ENCODE measurements around the gene RAP1GAP.

The RAP1GAP gene

DNA sequence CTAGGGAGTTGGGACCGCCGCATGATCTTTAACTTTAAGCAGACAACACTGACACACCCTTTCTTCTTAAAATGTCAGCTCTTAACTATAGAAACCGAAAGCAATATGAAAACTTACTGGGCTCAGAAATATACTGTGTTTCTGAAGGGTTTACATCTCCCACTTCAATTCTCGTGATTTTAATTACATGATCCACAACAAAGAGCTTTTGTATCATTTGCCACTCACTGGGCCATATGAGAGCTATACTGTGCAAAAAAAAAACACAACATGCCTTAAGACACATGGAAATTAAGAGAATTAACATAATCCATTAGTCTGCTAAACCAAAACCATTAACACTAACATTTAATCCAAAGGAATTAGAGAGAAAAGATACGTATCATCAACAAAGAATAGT is 35.0 kb upstream of the RAP1GAP start:
- no peak for DNase-seq (ENCODE audit: low spot score)
- TF ChIP-seq, protein P1, sequence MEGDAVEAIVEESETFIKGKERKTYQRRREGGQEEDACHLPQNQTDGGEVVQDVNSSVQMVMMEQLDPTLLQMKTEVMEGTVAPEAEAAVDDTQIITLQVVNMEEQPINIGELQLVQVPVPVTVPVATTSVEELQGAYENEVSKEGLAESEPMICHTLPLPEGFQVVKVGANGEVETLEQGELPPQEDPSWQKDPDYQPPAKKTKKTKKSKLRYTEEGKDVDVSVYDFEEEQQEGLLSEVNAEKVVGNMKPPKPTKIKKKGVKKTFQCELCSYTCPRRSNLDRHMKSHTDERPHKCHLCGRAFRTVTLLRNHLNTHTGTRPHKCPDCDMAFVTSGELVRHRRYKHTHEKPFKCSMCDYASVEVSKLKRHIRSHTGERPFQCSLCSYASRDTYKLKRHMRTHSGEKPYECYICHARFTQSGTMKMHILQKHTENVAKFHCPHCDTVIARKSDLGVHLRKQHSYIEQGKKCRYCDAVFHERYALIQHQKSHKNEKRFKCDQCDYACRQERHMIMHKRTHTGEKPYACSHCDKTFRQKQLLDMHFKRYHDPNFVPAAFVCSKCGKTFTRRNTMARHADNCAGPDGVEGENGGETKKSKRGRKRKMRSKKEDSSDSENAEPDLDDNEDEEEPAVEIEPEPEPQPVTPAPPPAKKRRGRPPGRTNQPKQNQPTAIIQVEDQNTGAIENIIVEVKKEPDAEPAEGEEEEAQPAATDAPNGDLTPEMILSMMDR (IDR thresholded peaks at IDR 0.05; ENCODE audit: borderline replicate concordance, control extremely low read depth, extremely low read depth, insufficient read depth, missing control alignments), result no peak
- in situ Hi-C loops (cut with MboI; ENCODE audit: low sequenced_read_pairs, unreplicated experiment), result no loop called here

DNA sequence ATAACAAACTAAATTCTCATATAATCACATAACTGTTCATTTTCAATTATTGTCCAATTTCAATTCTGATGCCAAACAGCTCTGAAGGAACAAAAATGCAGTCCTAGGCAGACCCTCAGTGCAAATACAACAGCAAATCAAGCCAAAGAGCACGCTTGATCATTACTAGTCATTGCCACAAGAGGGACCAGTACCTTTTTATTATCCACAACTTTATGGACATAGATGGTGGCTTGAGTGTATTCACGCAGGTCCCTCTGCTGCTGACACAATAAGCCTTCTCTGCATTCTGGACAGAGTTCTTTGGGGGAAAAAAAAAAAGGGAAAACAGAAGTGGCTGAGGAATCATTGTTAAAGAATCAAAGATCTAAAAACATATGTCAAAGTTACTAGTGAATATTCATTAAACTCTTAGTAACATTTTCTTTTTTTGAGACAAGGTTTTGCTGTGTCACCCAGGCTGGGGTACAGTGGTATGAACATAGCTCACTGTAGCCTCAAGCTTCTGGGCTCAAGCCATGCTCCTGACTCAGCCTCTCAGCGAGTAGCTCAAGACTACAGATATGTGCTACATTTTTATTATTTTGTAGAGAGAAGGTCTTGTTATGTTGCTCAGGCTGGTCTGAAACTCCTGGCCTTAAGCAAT is 34.3 kb upstream of the RAP1GAP start:
- no peak for DNase-seq (ENCODE audit: low spot score)
- TF ChIP-seq, protein P1 (IDR thresholded peaks at IDR 0.05; ENCODE audit: borderline replicate concordance, control extremely low read depth, extremely low read depth, insufficient read depth, missing control alignments), result no peak
- in situ Hi-C loops (cut with MboI; ENCODE audit: low sequenced_read_pairs, unreplicated experiment), result no loop called here

DNA sequence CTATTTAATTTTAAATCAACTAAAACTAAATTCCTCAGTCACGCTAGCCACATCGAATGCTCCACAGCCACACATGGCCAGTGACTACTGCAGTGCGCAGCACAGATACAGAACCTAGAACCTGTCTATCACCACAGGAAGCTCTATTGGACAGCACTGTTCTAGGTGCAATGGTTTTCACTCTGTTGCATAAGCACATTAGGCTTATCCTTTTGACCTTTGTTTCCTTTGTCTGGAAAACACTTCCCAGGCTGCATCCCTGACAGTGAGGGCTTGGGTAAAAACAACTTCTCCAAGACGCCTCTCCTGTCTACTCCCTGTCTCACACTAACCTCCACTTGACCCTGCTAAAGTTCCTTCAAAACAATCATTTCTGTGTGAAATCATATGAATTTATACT is 33.6 kb upstream of the RAP1GAP start:
- no peak for DNase-seq (ENCODE audit: low spot score)
- TF ChIP-seq, protein P1 (IDR thresholded peaks at IDR 0.05; ENCODE audit: borderline replicate concordance, control extremely low read depth, extremely low read depth, insufficient read depth, missing control alignments), result no peak
- in situ Hi-C loops (cut with MboI; ENCODE audit: low sequenced_read_pairs, unreplicated experiment), result no loop called here

DNA sequence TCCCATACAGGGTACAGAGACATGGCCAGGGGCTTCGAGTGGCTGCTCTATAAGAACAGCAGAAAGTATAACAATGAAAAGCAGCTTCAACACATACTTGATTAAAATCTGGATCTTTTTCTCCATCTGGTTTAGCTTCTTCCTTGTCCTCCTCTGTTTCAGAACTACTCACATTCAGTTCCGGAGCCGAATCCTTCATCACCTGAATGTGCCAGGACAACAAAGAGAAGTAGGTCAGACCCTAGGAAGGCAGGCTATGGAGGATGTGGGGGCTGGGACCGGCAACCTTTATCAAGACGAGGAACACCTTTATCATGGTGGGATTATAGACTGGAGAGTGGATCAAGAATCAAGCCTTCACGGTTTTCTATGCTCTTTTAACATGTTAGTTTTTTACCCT is 32.2 kb upstream of the RAP1GAP start:
- TF ChIP-seq, protein P1 (IDR thresholded peaks at IDR 0.05; ENCODE audit: borderline replicate concordance, control extremely low read depth, extremely low read depth, insufficient read depth, missing control alignments), result no peak
- DNase-seq (ENCODE audit: low spot score), result no peak
- in situ Hi-C loops (cut with MboI; ENCODE audit: low sequenced_read_pairs, unreplicated experiment), result no loop called here

DNA sequence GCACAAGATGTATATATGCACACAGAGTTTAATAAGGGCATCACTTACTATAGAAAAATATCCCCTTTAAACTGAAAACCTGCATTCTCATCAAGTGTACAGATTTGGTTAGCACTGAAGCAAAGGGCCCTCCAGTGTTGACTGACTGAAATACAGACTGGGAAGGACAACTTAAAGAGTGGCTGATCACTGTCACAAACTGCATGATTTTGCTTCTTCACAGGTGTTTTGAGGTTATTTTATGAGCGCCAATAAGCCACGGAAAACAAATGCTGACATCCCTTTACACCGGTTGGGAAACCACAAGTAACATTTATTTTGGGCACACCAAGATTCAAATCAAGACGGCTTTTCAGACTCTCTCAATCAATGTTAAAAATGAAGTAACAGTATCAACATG is 30.9 kb upstream of the RAP1GAP start:
- TF ChIP-seq, protein P1 (IDR thresholded peaks at IDR 0.05; ENCODE audit: borderline replicate concordance, control extremely low read depth, extremely low read depth, insufficient read depth, missing control alignments), result no peak
- in situ Hi-C loops (cut with MboI; ENCODE audit: low sequenced_read_pairs, unreplicated experiment), result no loop called here
- no peak for DNase-seq (ENCODE audit: low spot score)

DNA sequence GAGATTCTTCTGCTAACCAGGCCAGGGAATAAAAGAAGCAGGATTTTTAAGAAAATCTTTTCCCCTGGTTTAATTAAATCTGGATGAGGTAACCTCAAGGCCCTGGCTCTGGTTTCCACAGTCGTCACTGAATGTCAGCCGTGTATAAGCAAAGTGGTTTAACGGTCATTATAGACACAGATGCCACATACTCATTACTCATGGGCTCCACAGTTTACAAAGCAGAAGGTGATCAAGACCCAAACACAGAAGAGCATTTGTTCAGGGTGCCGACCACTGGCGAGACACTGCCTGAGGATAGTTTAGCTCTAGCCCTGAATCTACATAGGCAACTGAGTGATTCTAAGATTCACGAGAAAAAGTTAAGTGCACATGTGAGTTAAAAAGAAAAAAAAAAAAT is 27.8 kb upstream of the RAP1GAP start:
- in situ Hi-C loops (cut with MboI; ENCODE audit: low sequenced_read_pairs, unreplicated experiment), result no loop called here
- DNase-seq (ENCODE audit: low spot score), result no peak
- TF ChIP-seq, protein P1 (IDR thresholded peaks at IDR 0.05; ENCODE audit: borderline replicate concordance, control extremely low read depth, extremely low read depth, insufficient read depth, missing control alignments), result no peak
